GM21381 (cell line): ENCODE data around the gene TOM1.
A peak's percentile ranks its signal among the peaks of the same experiment; 100 is the strongest.
"Not testable (repeated sequence)": the region's sequence is repeated elsewhere in the genome, so short reads cannot be mapped to it uniquely, and the experiment has no call there.

Experiments
- ATAC-seq: cut with Tn5 transposase; IDR thresholded peaks from one replicate; pipeline ENCODE4 v1.9.1; 2021; ENCODE audit warnings: mild to moderate bottlenecking, moderate library complexity; ENCODE audit not compliant: unreplicated experiment

The TOM1 gene

GRCh38 chr22:35344956-35345690, 45.4 kb downstream of the TOM1 start:
- ATAC-seq = no peak

- no peak for ATAC-seq
These were observed 46.3 kb downstream of the TOM1 start for GRCh38 chr22:35345808-35346505.

- ATAC-seq = no peak
These were observed 47.0 kb downstream of the TOM1 start for GRCh38 chr22:35346596-35347220.

GRCh38 chr22:35347462-35347861, 47.8 kb downstream of the TOM1 start:
- no peak for ATAC-seq

GRCh38 chr22:35348026-35348590, 48.4 kb downstream of the TOM1 start:
- ATAC-seq = no peak

- no peak for ATAC-seq
These were observed 49.0 kb downstream of the TOM1 start for GRCh38 chr22:35348703-35349102.

- no peak for ATAC-seq
These were observed 49.6 kb downstream of the TOM1 start for GRCh38 chr22:35349368-35349703.

- ATAC-seq = no peak
These were observed 50.2 kb downstream of the TOM1 start for GRCh38 chr22:35349704-35350538.

GRCh38 chr22:35350539-35351503, 51.1 kb downstream of the TOM1 start:
- ATAC-seq = peak; percentile 72

GRCh38 chr22:35352214-35353111, 52.8 kb downstream of the TOM1 start:
- peak; percentile 44 for ATAC-seq

- ATAC-seq = no peak
These were observed 53.6 kb downstream of the TOM1 start for GRCh38 chr22:35353318-35353717.

GRCh38 chr22:35354068-35354467, 54.4 kb downstream of the TOM1 start:
- ATAC-seq = no peak

GRCh38 chr22:35357883-35358621, 58.4 kb downstream of the TOM1 start:
- no peak for ATAC-seq

GRCh38 chr22:35359380-35360065, 59.8 kb downstream of the TOM1 start:
- ATAC-seq = no peak

- ATAC-seq = no peak
These were observed 61.4 kb downstream of the TOM1 start for GRCh38 chr22:35361001-35361558.

- no peak for ATAC-seq
These were observed 63.9 kb downstream of the TOM1 start for GRCh38 chr22:35363566-35364086.

GRCh38 chr22:35364230-35364629, 64.5 kb downstream of the TOM1 start:
- ATAC-seq = not testable (repeated sequence)
